Measurements from ENCODE around the gene SNCG. TPM values are rescaled to one million over a fixed set of nuclear protein-coding genes. Genes with fewer than 3 reads are reported as not detected.
"Not testable (repeated sequence)": the region's sequence is repeated elsewhere in the genome, so short reads cannot be mapped to it uniquely, and the experiment has no call there.

SNCG gene
- total and polyA plus RNA-seq, 2 of the 8 experiments (the other 6 are each of a cell fraction or from before 2014, with no cell fraction given) = 4.4 to 12.2 TPM

DNA sequence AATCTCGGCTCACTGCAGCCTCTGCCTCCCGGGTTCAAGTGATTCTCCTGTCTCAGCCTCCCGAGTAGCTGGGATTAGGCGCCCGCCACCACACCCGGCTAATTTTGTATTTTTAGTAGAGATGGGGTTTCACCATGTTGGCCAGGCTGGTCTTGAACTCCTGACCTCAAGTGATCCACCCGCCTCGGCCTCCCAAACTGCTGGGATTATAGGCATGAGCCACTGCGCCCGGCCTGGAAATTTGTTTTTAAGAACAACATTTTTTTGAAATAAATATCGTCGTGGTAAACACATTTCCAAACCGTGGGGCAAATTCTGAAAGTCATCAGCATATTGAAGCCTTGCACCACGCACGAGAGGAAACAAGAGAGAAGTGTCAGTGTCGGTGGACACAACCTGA is 18.3 kb upstream of the SNCG start:
- not testable (repeated sequence) for H4K91ac ChIP-seq (replicated peaks; ENCODE audit: insufficient read length, low read length); H2BK20ac ChIP-seq (ENCODE audit: low read length); H2BK12ac ChIP-seq (ENCODE audit: low read depth, low read length); H4K5ac ChIP-seq (ENCODE audit: insufficient read length, low read depth, low read length); H3K23me2 ChIP-seq (ENCODE audit: low read depth, low read length); DNase-seq (ENCODE audit: low read depth in 1 of 2, low spot score in 2 of 2); H3K18ac ChIP-seq (ENCODE audit: extremely low read depth, low read length); FAIRE-seq; H2BK5ac ChIP-seq (ENCODE audit: low read depth, low read length); H4K8ac ChIP-seq (ENCODE audit: extremely low read depth, insufficient read depth, low read length); H3K36me3 ChIP-seq (ENCODE audit: control insufficient read depth in 2 of 4, insufficient read depth in 4 of 4, low read length in 3 of 4); H3K27ac ChIP-seq (ENCODE audit: low read depth, low read length); H3K9me3 ChIP-seq (ENCODE audit: insufficient read depth in 2 of 2, low read depth in 1 of 2, low read length in 1 of 2); H3K27me3 ChIP-seq (replicated peaks in 1 of 4; ENCODE audit: control insufficient read depth in 3 of 4, extremely low read depth in 1 of 4, insufficient read depth in 3 of 4, low read length in 3 of 4); H3K4me2 ChIP-seq (ENCODE audit: insufficient read depth in 1 of 2, low read depth in 2 of 2, low read length in 2 of 2); H2BK15ac ChIP-seq (ENCODE audit: low read length); H3K9ac ChIP-seq (replicated peaks in 1 of 4; ENCODE audit: extremely low read depth in 1 of 4, low read depth in 3 of 4, low read length in 3 of 4); H3K4me3 ChIP-seq (ENCODE audit: extremely low read depth in 1 of 4, insufficient read depth in 2 of 4, low read depth in 3 of 4, low read length in 4 of 4); H4K20me1 ChIP-seq (replicated peaks in 1 of 2; ENCODE audit: control insufficient read depth in 1 of 2, insufficient read depth in 2 of 2, low read length in 2 of 2); H3K56ac ChIP-seq (replicated peaks; ENCODE audit: insufficient read length, low read depth, low read length); H3K23ac ChIP-seq (ENCODE audit: insufficient read length); H3K4ac ChIP-seq (replicated peaks; ENCODE audit: insufficient read length, low read depth, low read length); H3K14ac ChIP-seq (ENCODE audit: insufficient read length); H3K79me2 ChIP-seq (ENCODE audit: control insufficient read depth in 1 of 2, insufficient read depth in 2 of 2, low read length in 2 of 2); H2AK5ac ChIP-seq (ENCODE audit: low read depth, low read length); H3K79me1 ChIP-seq (ENCODE audit: low read depth, low read length); H2BK120ac ChIP-seq (replicated peaks; ENCODE audit: low read depth, low read length); H3K4me1 ChIP-seq (replicated peaks in 1 of 4; ENCODE audit: control insufficient read depth in 3 of 4, insufficient read depth in 4 of 4, low read length in 3 of 4); H2AFZ ChIP-seq (ENCODE audit: low read length)
- ChIA-PET POLR2A (ENCODE audit: partially characterized antibody) (interaction anchor here (1.7 to 2.3 kb wide), 3 partner anchors 18 to 28 kb away, joined by 3 to 8 read pairs (median 6); partner anchors contain the start of gene SNCG), CTCF (ENCODE audit: partially characterized antibody) (interaction anchor here (0.6 to 26.4 kb wide), 32 partner anchors 8 to 550 kb away, joined by 3 to 975 read pairs (median 4); partner anchors contain the start of genes ADIRF, GLUD1, LDB3 and MMRN2)
- WGBS, 2 experiments (ENCODE audit: extremely low coverage in 1 of 2, insufficient coverage in 1 of 2, insufficient read length in 1 of 2, insufficient replicate concordance in 2 of 2, low coverage in 1 of 2, low lambda C conversion rate in 2 of 2, missing lambda C conversion rate in 1 of 2) = 93% methylated on average over 16 of the region's 16 CpGs; no CpG with 5 or more reads in 1 of the 2 experiments

Measured in H1 (cell line).